Stimulated activated CD4-positive, alpha-beta T cell treated with anti-CD3 and anti-CD28 coated beads, Interleukin-2, amount 100 ng/mL, for 24 hours (primary cell): ENCODE measurements around the gene KLF16.

Experiments
- DNase-seq, 2 donors: peaks; one replicate each; pipeline ENCODE4 v3.0.0-alpha.2; 2020

Gene KLF16

GRCh38 chr19:1805401-1806183 is 57.8 kb downstream of the KLF16 start:
- no peak for DNase-seq

- DNase-seq: no peak
Measured at GRCh38 chr19:1804858-1805257, 58.5 kb downstream of the KLF16 start.
